IMR-90 (cell line): ENCODE results near the gene DNAH3. TPM values are rescaled to one million over a fixed set of nuclear protein-coding genes. Genes with fewer than 3 reads are reported as not detected.

Experiments used
- ATAC-seq: fragments of 200-7000 bp; cut with Tn5 transposase; 2 replicates; pipeline ENCODE4 v1.9.1; 2020; ENCODE audit warnings: low read depth, mild to moderate bottlenecking, moderate library complexity
- BruUV-seq: library from RNA; stranded (reverse); fragments of 400-500 nt; replicated peaks from 2 replicates; lab custom pipeline; 2021; lab: Mats Ljungman, UMichigan
- CTCF ChIA-PET: fragments of 300-600 bp; formaldehyde crosslinking; extraction: SDS; loops from one replicate; lab custom pipeline; 2021; ENCODE audit warnings: antibody characterized with exemption; lab: Yijun Ruan, JAX
- POLR2A ChIA-PET: fragments of 300-600 bp; sonication (Branson Sonifier 250); formaldehyde crosslinking; loops from one replicate; lab custom pipeline; 2022; ENCODE audit warnings: antibody characterized with exemption; ENCODE audit not compliant: unreplicated experiment; lab: Charles Lee
- DNase-seq: peaks from one replicate; pipeline ENCODE4 v3.0.0; 2013
- H2AFZ ChIP-seq: replicated peaks from 2 replicates; pipeline ENCODE3; 2013; ENCODE audit warnings: low read length, mild to moderate bottlenecking; ENCODE audit not compliant: poor library complexity
- H2AK5ac ChIP-seq: 2 replicates; pipeline ENCODE4 v1.6.1; 2013; ENCODE audit warnings: low read depth, low read length, inconsistent platforms
- H2AK9ac ChIP-seq: replicated peaks from 2 replicates; pipeline ENCODE3; 2013; ENCODE audit warnings: mild to moderate bottlenecking, low read depth, low read length, moderate library complexity; ENCODE audit not compliant: poor library complexity
- H2BK120ac ChIP-seq: 2 replicates; pipeline ENCODE4 v1.6.1; 2013; ENCODE audit warnings: low read depth, low read length, inconsistent platforms
- H2BK15ac ChIP-seq: 3 replicates; pipeline ENCODE4 v1.6.1; 2013; ENCODE audit warnings: low read depth, low read length, inconsistent platforms
- H2BK20ac ChIP-seq: 2 replicates; pipeline ENCODE4 v1.6.1; 2013; ENCODE audit warnings: low read depth, mild to moderate bottlenecking, inconsistent platforms, low read length, moderate library complexity
- H2BK5ac ChIP-seq: 2 replicates; pipeline ENCODE4 v1.6.1; 2013; ENCODE audit warnings: mild to moderate bottlenecking, low read depth, low read length, inconsistent platforms; ENCODE audit not compliant: poor library complexity, severe bottlenecking
- H3K14ac ChIP-seq: replicated peaks from 2 replicates; pipeline ENCODE4 v1.6.1; 2013; ENCODE audit warnings: low read depth, low read length, inconsistent platforms
- H3K18ac ChIP-seq: 2 replicates; pipeline ENCODE4 v1.6.1; 2013; ENCODE audit warnings: low read depth, low read length, control low read depth
- H3K23ac ChIP-seq: 2 replicates; pipeline ENCODE4 v1.6.1; 2013; ENCODE audit warnings: low read depth, low read length, inconsistent platforms
- H3K27ac ChIP-seq: 2 replicates; pipeline ENCODE4 v1.5.1; 2013; ENCODE audit warnings: mild to moderate bottlenecking, control low read depth, low read length; ENCODE audit not compliant: insufficient read depth
- H3K27me3 ChIP-seq: 2 replicates; pipeline ENCODE4 v1.6.1; 2013; ENCODE audit warnings: low read length; ENCODE audit not compliant: control insufficient read depth, insufficient read depth
- H3K36me3 ChIP-seq: 2 replicates; pipeline ENCODE4 v1.6.1; 2013; ENCODE audit warnings: low read length, mixed read lengths; ENCODE audit not compliant: control insufficient read depth, insufficient read depth
- H3K4ac ChIP-seq: 2 replicates; pipeline ENCODE4 v1.6.1; 2013; ENCODE audit warnings: low read depth, low read length, inconsistent platforms
- H3K4me1 ChIP-seq: 2 replicates; pipeline ENCODE4 v1.6.1; 2013; ENCODE audit warnings: low read length, mixed read lengths; ENCODE audit not compliant: control insufficient read depth, insufficient read depth
- H3K4me2 ChIP-seq: 2 replicates; pipeline ENCODE4 v1.6.1; 2013; ENCODE audit warnings: low read depth, mild to moderate bottlenecking, control low read depth, low read length, moderate library complexity
- H3K4me3 ChIP-seq: 2 replicates; pipeline ENCODE4 v1.5.1; 2013; ENCODE audit warnings: low read depth, mild to moderate bottlenecking, control low read depth, low read length, moderate library complexity; ENCODE audit not compliant: insufficient read depth
- H3K56ac ChIP-seq: 2 replicates; pipeline ENCODE4 v1.6.1; 2013; ENCODE audit warnings: low read length, inconsistent platforms; ENCODE audit not compliant: insufficient read depth; ENCODE audit errors: extremely low read depth
- H3K79me1 ChIP-seq, 2 experiments: 2 replicates each; pipeline ENCODE4 v1.6.1; 2013; ENCODE audit warnings: low read length in 2 of 2, inconsistent platforms in 1 of 2, low read depth in 1 of 2
- H3K9ac ChIP-seq: 2 replicates; pipeline ENCODE4 v1.6.1; 2013; ENCODE audit warnings: low read depth, low read length, control low read depth
- H3K9me1 ChIP-seq: 2 replicates; pipeline ENCODE4 v1.6.1; 2013; ENCODE audit warnings: low read length, inconsistent platforms; ENCODE audit not compliant: insufficient read depth
- H3K9me3 ChIP-seq: 2 replicates; pipeline ENCODE4 v1.6.1; 2013; ENCODE audit warnings: low read length; ENCODE audit not compliant: control insufficient read depth, insufficient read depth
- H4K20me1 ChIP-seq: 2 replicates; pipeline ENCODE4 v1.6.1; 2013; ENCODE audit warnings: low read length, inconsistent platforms; ENCODE audit not compliant: insufficient read depth
- H4K5ac ChIP-seq: 2 replicates; pipeline ENCODE4 v1.6.1; 2013; ENCODE audit warnings: mild to moderate bottlenecking, low read depth, low read length, control low read depth
- H4K8ac ChIP-seq, 2 experiments: 2 replicates each; pipeline ENCODE4 v1.6.1; 2013; ENCODE audit warnings: low read depth in 2 of 2, low read length in 2 of 2, control low read depth in 1 of 2, inconsistent platforms in 1 of 2
- H4K91ac ChIP-seq: 2 replicates; pipeline ENCODE4 v1.6.1; 2013; ENCODE audit warnings: low read depth, low read length, inconsistent platforms; ENCODE audit not compliant: insufficient read depth
- CEBPB ChIP-seq: IDR thresholded peaks from 2 replicates; pipeline ENCODE4 v1.6.1; 2012; ENCODE audit warnings: low read depth, low read length, improper control_type of control experiment
- FOS ChIP-seq: fragments of 150-350 bp; IDR thresholded peaks from 2 replicates; pipeline ENCODE4 v1.6.1; 2016; ENCODE audit warnings: low read depth, low read length
- MAFK ChIP-seq: IDR thresholded peaks from 2 replicates; pipeline ENCODE4 v1.6.1; 2012; ENCODE audit warnings: low read depth, low read length, improper control_type of control experiment
- MXI1 ChIP-seq: IDR thresholded peaks from 2 replicates; pipeline ENCODE4 v1.6.1; 2012; ENCODE audit warnings: low read depth, mild to moderate bottlenecking, low read length, moderate library complexity, borderline replicate concordance
- NFE2L2 ChIP-seq: fragments of 150-350 bp; IDR thresholded peaks from 2 replicates; pipeline ENCODE4 v1.6.1; 2016; ENCODE audit warnings: low read depth, mild to moderate bottlenecking, low read length
- RCOR1 ChIP-seq: IDR thresholded peaks from 2 replicates; pipeline ENCODE4 v1.6.1; 2012; ENCODE audit warnings: mild to moderate bottlenecking, low read length, improper control_type of control experiment; ENCODE audit not compliant: insufficient replicate concordance
- RFX5 ChIP-seq: IDR thresholded peaks from 2 replicates; pipeline ENCODE4 v1.8.0; 2012; ENCODE audit warnings: low read depth, mild to moderate bottlenecking, low read length, moderate library complexity
- SMC3 ChIP-seq: fragments of 150-350 bp; IDR thresholded peaks from 2 replicates; pipeline ENCODE4 v1.6.1; 2016; ENCODE audit warnings: low read depth, mild to moderate bottlenecking, antibody characterized with exemption, low read length, moderate library complexity
- USF2 ChIP-seq: fragments of 150-350 bp; IDR thresholded peaks from 2 replicates; pipeline ENCODE4 v1.6.1; 2017; ENCODE audit warnings: mild to moderate bottlenecking, antibody characterized with exemption, low read length, low read depth
- WGBS, 2 experiments: methylation state at CpG; one replicate each; pipeline versions ENCODE4 v1.1.5 to v1.1.7; 2013; ENCODE audit warnings: missing lambda C conversion rate in 2 of 2; ENCODE audit not compliant: insufficient read length in 1 of 2; ENCODE audit errors: extremely low coverage in 2 of 2; 5-methylcytosine and 5-hydroxymethylcytosine counted together
- dilution Hi-C: fragments of 300-500 bp; cut with HindIII; formaldehyde crosslinking; loops from one replicate; pipeline ENCODE4 v1.14.3; 2018; ENCODE audit warnings: low sequenced_read_pairs; ENCODE audit not compliant: unreplicated experiment
- in situ Hi-C: fragments of 300-500 bp; cut with MboI; formaldehyde crosslinking; loops from 3 replicates; pipeline ENCODE4 v1.14.3; 2019; ENCODE audit warnings: low sequenced_read_pairs, inconsistent platforms, mixed read lengths
- intact Hi-C: fragments of 100-400 bp; cut with micrococcal nuclease; formaldehyde crosslinking; loops from 2 replicates; pipeline ENCODE4 v1.10.0; 2022
- polyA plus RNA-seq, 3 experiments: library from polyadenylated mRNA; depleted of rRNA; stranded (reverse); fragments of >200 nt; gene quantifications; 2 replicates each; pipeline ENCODE4 v1.2.3, GENCODE V29; 2012; ENCODE audit warnings: low replicate concordance in 1 of 3
- total RNA-seq: library from RNA; depleted of rRNA; stranded (reverse); fragments of >200 nt; gene quantifications from 2 replicates; pipeline ENCODE4 v1.2.3, GENCODE V29; 2012

The DNAH3 gene
- total and polyA plus RNA-seq, 2 of the 4 experiments (the other 2 are of a cell fraction), result not detected

GRCh38 chr16:20923876-20924275 is 226.8 kb downstream of the DNAH3 start:
- Histone ChIP-seq H3K4ac (no peak overlapping the region), H3K9me1 (peaks cover 3% of the 10 kb centered on the region; the same call in 1 of the 2 replicates), H3K4me1 (no peaks in the 10 kb centered on the region), H3K79me1 (no peaks in the 10 kb centered on the region), H2AFZ (no peak overlapping the region), H3K18ac (no peak overlapping the region), H2BK20ac (no peak overlapping the region), H3K56ac (no peak overlapping the region), H3K4me2 (no peak overlapping the region), H3K14ac (no peak overlapping the region), H3K27ac (no peak overlapping the region), H2BK15ac (no peak overlapping the region), H3K4me3 (no peak overlapping the region), H4K8ac (no peak overlapping the region), H3K23ac (no peak overlapping the region), H3K9ac (no peak overlapping the region), H2BK120ac (no peak overlapping the region), H3K36me3 (peaks cover 7% of the 10 kb centered on the region), H2AK5ac (no peak overlapping the region), H3K9me3 (no peaks in the 10 kb centered on the region), H3K27me3 (no peaks in the 10 kb centered on the region), H4K5ac (no peak overlapping the region), H4K91ac (no peak overlapping the region), H2AK9ac (no peak overlapping the region), H2BK5ac (no peak overlapping the region), H4K20me1 (no peaks in the 10 kb centered on the region)
- ChIA-PET POLR2A (no interaction called here), CTCF (no interaction called here)
- DNase-seq, result no peak
- WGBS, 2 experiments, result no CpG with 5 or more reads among the region's 3 CpGs
- no TSS peak for BruUV-seq
- intact Hi-C loops, result no loop called here
- TF ChIP-seq MAFK, result no peak
- no peak for TF ChIP-seq CEBPB
- TF ChIP-seq NFE2L2, result no peak
- TF ChIP-seq FOS, result no peak
- no peak for TF ChIP-seq RCOR1
- TF ChIP-seq RFX5, result no peak
- TF ChIP-seq USF2, result no peak
- TF ChIP-seq MXI1, result no peak
- no peak for TF ChIP-seq SMC3
- no peak for ATAC-seq
- dilution Hi-C loops, result no loop called here
- in situ Hi-C loops, result no loop called here
